ENCODE results near the gene BAMBI. TPM values are rescaled to one million over a fixed set of nuclear protein-coding genes. Genes with fewer than 3 reads are reported as not detected.

The BAMBI gene
- polyA plus RNA-seq, 1 experiment: 6.0 TPM

DNA sequence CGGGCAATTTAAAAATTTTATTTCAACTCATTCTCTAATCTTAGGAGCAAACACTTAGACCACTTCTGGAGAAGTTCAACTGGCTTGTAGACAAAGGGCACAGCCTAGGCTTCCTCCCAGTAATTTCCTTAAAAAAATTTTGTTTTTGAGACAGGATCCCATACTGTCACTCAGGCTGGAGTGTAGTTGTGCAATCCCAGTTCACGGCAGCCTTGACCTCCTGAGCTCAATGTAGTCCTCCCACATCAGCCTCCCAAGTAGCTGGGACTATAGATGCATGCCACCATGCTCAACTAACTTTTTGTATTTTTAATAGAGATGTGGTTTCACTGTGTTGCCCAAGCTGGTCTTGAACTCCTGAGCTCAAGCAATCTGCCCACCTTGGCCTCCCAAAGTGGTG, 38.4 kb downstream of the BAMBI start:
- no peaks in the 10 kb centered on the region for H3K27me3 ChIP-seq (ENCODE audit: control insufficient read depth, insufficient read depth, low read length)
- ChIA-PET POLR2A (no interaction called here), CTCF (interaction anchor here (0.9 to 1.0 kb wide), 3 partner anchors 30 to 52 kb away, joined by 3 to 5 read pairs (median 3); no protein-coding TSS in a partner anchor)
- H3K36me3 ChIP-seq (ENCODE audit: control insufficient read depth, insufficient read depth, low read length): no peaks in the 10 kb centered on the region
- TF ChIP-seq, protein P1, sequence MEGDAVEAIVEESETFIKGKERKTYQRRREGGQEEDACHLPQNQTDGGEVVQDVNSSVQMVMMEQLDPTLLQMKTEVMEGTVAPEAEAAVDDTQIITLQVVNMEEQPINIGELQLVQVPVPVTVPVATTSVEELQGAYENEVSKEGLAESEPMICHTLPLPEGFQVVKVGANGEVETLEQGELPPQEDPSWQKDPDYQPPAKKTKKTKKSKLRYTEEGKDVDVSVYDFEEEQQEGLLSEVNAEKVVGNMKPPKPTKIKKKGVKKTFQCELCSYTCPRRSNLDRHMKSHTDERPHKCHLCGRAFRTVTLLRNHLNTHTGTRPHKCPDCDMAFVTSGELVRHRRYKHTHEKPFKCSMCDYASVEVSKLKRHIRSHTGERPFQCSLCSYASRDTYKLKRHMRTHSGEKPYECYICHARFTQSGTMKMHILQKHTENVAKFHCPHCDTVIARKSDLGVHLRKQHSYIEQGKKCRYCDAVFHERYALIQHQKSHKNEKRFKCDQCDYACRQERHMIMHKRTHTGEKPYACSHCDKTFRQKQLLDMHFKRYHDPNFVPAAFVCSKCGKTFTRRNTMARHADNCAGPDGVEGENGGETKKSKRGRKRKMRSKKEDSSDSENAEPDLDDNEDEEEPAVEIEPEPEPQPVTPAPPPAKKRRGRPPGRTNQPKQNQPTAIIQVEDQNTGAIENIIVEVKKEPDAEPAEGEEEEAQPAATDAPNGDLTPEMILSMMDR (IDR thresholded peaks at IDR 0.05; ENCODE audit: insufficient read depth, low read depth, low read length): no peak
- no peak for DNase-seq (ENCODE audit: low read depth)
- no peak overlapping the region for H3K4me3 ChIP-seq (ENCODE audit: low read depth, low read length)

DNA sequence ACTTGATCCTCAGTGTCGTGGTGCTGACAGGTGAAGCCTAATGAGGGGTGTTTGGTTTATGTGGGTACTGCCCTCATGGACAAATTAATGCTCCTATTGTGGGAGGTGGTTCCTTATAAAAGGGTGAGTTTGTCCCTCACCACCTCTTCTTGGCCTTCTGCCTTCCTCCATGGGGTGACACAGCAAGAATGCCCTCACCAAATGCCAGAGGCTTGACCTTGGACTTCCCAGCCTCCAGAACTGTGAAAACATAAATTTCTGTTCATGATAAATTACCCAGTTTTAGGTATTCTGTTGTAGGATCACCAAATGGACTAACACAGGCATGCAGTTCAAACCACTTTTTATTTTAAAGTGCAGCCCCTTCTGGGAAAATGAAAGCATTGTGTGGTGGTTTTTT, 39.4 kb downstream of the BAMBI start:
- Histone ChIP-seq H3K27me3 (ENCODE audit: control insufficient read depth, insufficient read depth, low read length) (no peaks in the 10 kb centered on the region), H3K4me3 (ENCODE audit: low read depth, low read length) (no peak overlapping the region), H3K36me3 (ENCODE audit: control insufficient read depth, insufficient read depth, low read length) (no peaks in the 10 kb centered on the region)
- DNase-seq (ENCODE audit: low read depth): no peak
- ChIA-PET POLR2A (no interaction called here), CTCF (interaction anchor here (0.6 to 1.0 kb wide), 4 partner anchors 10 to 274 kb away, joined by 3 to 5 read pairs (median 4); no protein-coding TSS in a partner anchor)
- TF ChIP-seq, protein P1 (IDR thresholded peaks at IDR 0.05; ENCODE audit: insufficient read depth, low read depth, low read length): no peak

DNA sequence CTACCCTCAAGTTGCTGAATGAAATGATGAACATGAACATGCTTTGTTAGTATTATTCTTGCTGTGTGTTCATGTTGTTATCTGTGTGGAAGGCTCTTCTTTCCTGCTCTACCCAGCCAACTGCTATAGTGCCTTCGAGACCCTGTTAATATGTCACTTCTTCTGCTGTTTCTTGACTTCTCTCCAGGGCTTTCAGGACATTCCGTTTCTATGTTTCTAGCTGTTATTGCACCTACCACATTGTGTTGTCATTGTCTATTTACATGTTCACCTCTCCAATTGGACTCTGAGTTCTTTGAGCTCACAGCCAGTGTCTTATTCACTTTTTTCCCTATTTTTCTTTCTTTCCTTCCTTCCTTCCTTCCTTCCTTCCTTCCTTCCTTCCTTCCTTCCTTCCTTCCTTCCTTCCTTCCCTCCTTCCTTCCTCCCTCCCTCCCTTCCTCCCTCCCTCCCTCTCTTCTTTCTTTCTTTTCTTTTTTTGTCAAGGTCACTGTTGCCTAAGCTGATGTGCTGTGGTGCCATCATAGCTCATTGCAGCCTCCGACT, 40.4 kb downstream of the BAMBI start:
- POLR2A ChIA-PET: interaction anchor here (0.8 kb wide), 1 partner anchor 52 kb away, joined by 3 read pairs; no protein-coding TSS in a partner anchor
- Histone ChIP-seq H3K36me3 (ENCODE audit: control insufficient read depth, insufficient read depth, low read length) (no peaks in the 10 kb centered on the region), H3K27me3 (ENCODE audit: control insufficient read depth, insufficient read depth, low read length) (no peaks in the 10 kb centered on the region), H3K4me3 (ENCODE audit: low read depth, low read length) (no peak overlapping the region)
- DNase-seq (ENCODE audit: low read depth): no peak
- CTCF ChIA-PET: interaction anchor here (0.6 kb wide), 1 partner anchor 274 kb away, joined by 4 read pairs; no protein-coding TSS in a partner anchor
- TF ChIP-seq, protein P1 (IDR thresholded peaks at IDR 0.05; ENCODE audit: insufficient read depth, low read depth, low read length): no peak

DNA sequence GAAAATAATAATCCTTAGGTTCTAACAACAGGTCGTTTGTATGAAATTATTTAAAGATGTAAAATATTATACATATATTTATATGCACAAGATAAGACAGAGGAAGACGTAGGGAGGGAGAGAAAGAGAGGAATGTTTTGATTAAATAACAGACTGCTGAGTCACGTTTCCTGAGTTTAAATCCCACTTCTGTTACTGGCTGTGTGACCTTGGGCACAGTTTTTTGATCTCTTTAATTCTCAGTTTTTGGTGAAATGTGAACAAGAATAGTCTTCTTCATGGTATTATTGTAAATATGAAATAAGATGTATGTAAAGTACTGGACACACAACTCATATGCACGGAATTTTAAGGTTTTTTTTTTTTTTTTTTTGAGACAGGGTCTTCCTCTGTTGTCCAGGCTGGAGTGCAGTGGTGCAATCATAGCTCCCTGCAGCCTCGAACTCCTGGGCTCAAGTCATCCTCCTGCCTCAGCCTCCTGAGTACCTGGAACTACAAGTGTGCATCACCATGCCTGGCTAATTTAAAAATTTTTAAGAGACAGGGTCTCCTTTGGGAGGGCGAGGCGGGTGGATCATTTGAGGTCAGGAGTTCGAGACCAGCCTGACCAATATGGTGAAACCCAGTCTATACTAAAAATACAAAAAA, 42.6 kb downstream of the BAMBI start:
- H3K4me3 ChIP-seq (ENCODE audit: low read depth, low read length): no peak overlapping the region
- ChIA-PET CTCF (no interaction called here), POLR2A (no interaction called here)
- TF ChIP-seq, protein P1 (IDR thresholded peaks at IDR 0.05; ENCODE audit: insufficient read depth, low read depth, low read length): no peak
- no peaks in the 10 kb centered on the region for H3K27me3 ChIP-seq (ENCODE audit: control insufficient read depth, insufficient read depth, low read length)
- DNase-seq (ENCODE audit: low read depth): no peak
- no peaks in the 10 kb centered on the region for H3K36me3 ChIP-seq (ENCODE audit: control insufficient read depth, insufficient read depth, low read length)

DNA sequence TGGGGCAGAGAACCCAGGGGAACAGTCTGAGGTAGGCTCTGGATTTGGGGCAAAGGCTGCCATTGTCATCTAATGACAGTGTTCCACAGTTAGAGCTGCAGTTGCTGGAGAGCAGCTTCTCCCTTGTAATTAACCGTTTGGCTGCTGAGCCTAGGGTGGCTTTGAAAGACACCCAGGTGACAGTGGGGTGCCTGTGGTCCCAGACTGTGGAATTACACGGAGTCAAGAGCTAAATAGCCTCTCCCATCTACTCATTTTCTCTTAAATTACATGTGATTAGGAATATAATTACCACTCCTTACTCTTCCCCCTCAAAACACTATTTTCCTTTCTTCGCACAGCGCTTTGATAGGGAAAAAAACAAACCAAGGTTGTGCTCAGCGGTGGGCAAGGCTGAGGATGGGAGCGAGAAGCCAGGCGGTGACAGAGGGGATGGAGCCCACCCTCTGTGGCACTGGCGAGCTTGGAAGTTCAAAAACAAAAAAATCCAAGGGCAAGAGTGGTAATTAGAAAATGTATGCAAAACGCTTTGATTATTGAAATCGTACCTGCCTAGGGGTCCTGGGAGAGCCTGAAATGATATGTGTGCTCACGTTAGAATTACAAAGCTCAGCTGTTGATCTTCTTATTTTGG, 44.1 kb downstream of the BAMBI start:
- no peak for DNase-seq (ENCODE audit: low read depth)
- POLR2A ChIA-PET: no interaction called here
- TF ChIP-seq, protein P1 (IDR thresholded peaks at IDR 0.05; ENCODE audit: insufficient read depth, low read depth, low read length): no peak
- Histone ChIP-seq H3K4me3 (ENCODE audit: low read depth, low read length) (no peak overlapping the region), H3K27me3 (ENCODE audit: control insufficient read depth, insufficient read depth, low read length) (no peaks in the 10 kb centered on the region), H3K36me3 (ENCODE audit: control insufficient read depth, insufficient read depth, low read length) (no peaks in the 10 kb centered on the region)
- CTCF ChIA-PET: interaction anchor here (0.9 to 1.0 kb wide), 2 partner anchors 13 to 16 kb away, joined by 3 read pairs; no protein-coding TSS in a partner anchor

Measured in BJ (cell line).